ENCODE measurements around the gene MROH7.

- TF ChIP-seq, protein P1, sequence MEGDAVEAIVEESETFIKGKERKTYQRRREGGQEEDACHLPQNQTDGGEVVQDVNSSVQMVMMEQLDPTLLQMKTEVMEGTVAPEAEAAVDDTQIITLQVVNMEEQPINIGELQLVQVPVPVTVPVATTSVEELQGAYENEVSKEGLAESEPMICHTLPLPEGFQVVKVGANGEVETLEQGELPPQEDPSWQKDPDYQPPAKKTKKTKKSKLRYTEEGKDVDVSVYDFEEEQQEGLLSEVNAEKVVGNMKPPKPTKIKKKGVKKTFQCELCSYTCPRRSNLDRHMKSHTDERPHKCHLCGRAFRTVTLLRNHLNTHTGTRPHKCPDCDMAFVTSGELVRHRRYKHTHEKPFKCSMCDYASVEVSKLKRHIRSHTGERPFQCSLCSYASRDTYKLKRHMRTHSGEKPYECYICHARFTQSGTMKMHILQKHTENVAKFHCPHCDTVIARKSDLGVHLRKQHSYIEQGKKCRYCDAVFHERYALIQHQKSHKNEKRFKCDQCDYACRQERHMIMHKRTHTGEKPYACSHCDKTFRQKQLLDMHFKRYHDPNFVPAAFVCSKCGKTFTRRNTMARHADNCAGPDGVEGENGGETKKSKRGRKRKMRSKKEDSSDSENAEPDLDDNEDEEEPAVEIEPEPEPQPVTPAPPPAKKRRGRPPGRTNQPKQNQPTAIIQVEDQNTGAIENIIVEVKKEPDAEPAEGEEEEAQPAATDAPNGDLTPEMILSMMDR (IDR thresholded peaks at IDR 0.05), result no peak
- TF ChIP-seq EP300 (IDR thresholded peaks at IDR 0.05), result no peak
- no peak for TF ChIP-seq POLR2A (IDR thresholded peaks at IDR 0.05)
- TF ChIP-seq POLR2AphosphoS5 (IDR thresholded peaks at IDR 0.05), result no peak
Measured at GRCh38 chr1:54705153-54705552, 63.6 kb downstream of the MROH7 start.
